GM12878 (cell line): ENCODE results near the gene CAB39. TPM values are rescaled to one million over a fixed set of nuclear protein-coding genes. Genes with fewer than 3 reads are reported as not detected.

Source experiments
- ATAC-seq: fragments of 200-7000 bp; cut with Tn5 transposase; 3 replicates; pipeline ENCODE4 v1.9.1; 2020; ENCODE audit warnings: mild to moderate bottlenecking, moderate library complexity
- BruUV-seq: library from RNA; stranded (reverse); fragments of 400-500 nt; replicated peaks from 2 replicates; lab custom pipeline; 2021; lab: Mats Ljungman, UMichigan
- CTCF ChIA-PET: fragments of 300-600 bp; sonication (Branson Sonifier 250); formaldehyde crosslinking; extraction: SDS; loops from one replicate; lab custom pipeline; 2021; ENCODE audit warnings: inconsistent platforms; lab: Yijun Ruan, JAX
- POLR2A ChIA-PET: fragments of 350-600 bp; formaldehyde crosslinking; extraction: SDS; loops from one replicate; lab custom pipeline; 2021; ENCODE audit warnings: inconsistent platforms; lab: Charles Lee
- RAD21 ChIA-PET: fragments of 300-600 bp; sonication (Branson Sonifier 250); formaldehyde crosslinking; loops from one replicate; lab custom pipeline; 2023; ENCODE audit warnings: antibody characterized with exemption; ENCODE audit not compliant: unreplicated experiment; lab: Charles Lee
- SMC1A ChIA-PET: fragments of 300-600 bp; sonication (Branson Sonifier 250); formaldehyde crosslinking; loops from one replicate; lab custom pipeline; 2023; ENCODE audit not compliant: unreplicated experiment, uncharacterized antibody; lab: Charles Lee
- DNase-seq: peaks from one replicate; pipeline ENCODE4 v3.0.0-alpha.2; 2011; ENCODE audit warnings: low read depth, low spot score
- FAIRE-seq: peaks from 3 replicates; lab custom pipeline; 2011; peaks lifted over from hg19 to GRCh38; lab: Jason Lieb, UNC
- H2AFZ ChIP-seq: 2 replicates; pipeline ENCODE4 v1.6.0; 2011; ENCODE audit warnings: low read depth, low read length, control low read depth; ENCODE audit not compliant: control insufficient read depth
- H3K27ac ChIP-seq: 2 replicates; pipeline ENCODE4 v1.5.1; 2011; ENCODE audit warnings: control low read depth; ENCODE audit not compliant: control insufficient read depth, insufficient read depth
- H3K27me3 ChIP-seq, 2 experiments: replicated peaks in 1 of 2; 2 replicates each; pipeline versions ENCODE4 v1.6.0 to v1.6.1; 2011; ENCODE audit warnings: low read length in 1 of 2; ENCODE audit not compliant: control insufficient read depth in 2 of 2, insufficient read depth in 2 of 2
- H3K36me3 ChIP-seq, 2 experiments: 2 replicates each; pipeline ENCODE4 v1.5.1; 2011; ENCODE audit warnings: low read length in 1 of 2; ENCODE audit not compliant: control insufficient read depth in 2 of 2, insufficient read depth in 2 of 2
- H3K4me1 ChIP-seq: 2 replicates; pipeline ENCODE4 v1.6.1; 2011; ENCODE audit warnings: mild to moderate bottlenecking, low read length, moderate library complexity, mixed read lengths; ENCODE audit not compliant: control insufficient read depth, insufficient read depth
- H3K4me2 ChIP-seq: 2 replicates; pipeline ENCODE4 v1.6.0; 2011; ENCODE audit warnings: control low read depth; ENCODE audit not compliant: control insufficient read depth, insufficient read depth
- H3K4me3 ChIP-seq: fragments of 200-600 bp; sonication (generic); 2 replicates; pipeline ENCODE4 v1.5.1; 2016
- H3K79me2 ChIP-seq: 2 replicates; pipeline ENCODE4 v1.6.0; 2011; ENCODE audit warnings: low read length; ENCODE audit not compliant: control insufficient read depth, insufficient read depth
- H3K9ac ChIP-seq: 2 replicates; pipeline ENCODE4 v1.8.0; 2011; ENCODE audit warnings: low read length, control low read depth, mixed read lengths; ENCODE audit not compliant: control insufficient read depth, insufficient read depth
- H3K9me3 ChIP-seq: replicated peaks from 3 replicates; pipeline ENCODE4 v1.5.1; 2011; ENCODE audit warnings: mild to moderate bottlenecking, low read length; ENCODE audit not compliant: control insufficient read depth, insufficient read depth
- H4K20me1 ChIP-seq: 2 replicates; pipeline ENCODE4 v1.6.0; 2011; ENCODE audit not compliant: control insufficient read depth, insufficient read depth
- ASH2L ChIP-seq: fragments of 300-600, 200-600 bp; sonication (generic); IDR thresholded peaks from 2 replicates; pipeline ENCODE4 v1.6.1; 2017; ENCODE audit warnings: low read depth, mild to moderate bottlenecking, borderline replicate concordance
- CHD2 ChIP-seq: IDR thresholded peaks from 2 replicates; pipeline ENCODE4 v1.6.1; 2011; ENCODE audit warnings: low read depth, low read length, improper control_type of control experiment, borderline replicate concordance
- CREM ChIP-seq: IDR thresholded peaks from 2 replicates; pipeline ENCODE4 v1.6.1; 2014; ENCODE audit warnings: antibody characterized with exemption, low read depth
- EED ChIP-seq: sonication (generic); IDR thresholded peaks from 2 replicates; pipeline ENCODE4 v1.6.1; 2016; ENCODE audit warnings: antibody characterized with exemption, low read depth
- FOXK2 ChIP-seq: fragments of 450-650 bp; IDR thresholded peaks from 2 replicates; pipeline ENCODE4 v1.6.1; 2017; ENCODE audit warnings: mild to moderate bottlenecking, moderate library complexity
- HCFC1 ChIP-seq: fragments of 150-350 bp; IDR thresholded peaks from 2 replicates; pipeline ENCODE4 v1.6.1; 2014; ENCODE audit warnings: low read length
- HDGF ChIP-seq: fragments of 450-650 bp; IDR thresholded peaks from 2 replicates; pipeline ENCODE4 v1.6.1; 2016; ENCODE audit warnings: antibody characterized with exemption
- IRF4 ChIP-seq: IDR thresholded peaks from 2 replicates; pipeline ENCODE4 v1.6.1; 2011; ENCODE audit warnings: low read depth, low read length
- KLF5 ChIP-seq: fragments of 450-650 bp; IDR thresholded peaks from 2 replicates; pipeline ENCODE4 v1.6.1; 2014; ENCODE audit warnings: mild to moderate bottlenecking; ENCODE audit not compliant: partially characterized antibody
- NRF1 ChIP-seq: conservative IDR thresholded peaks from 2 replicates; pipeline ENCODE4 v1.6.1; 2011; ENCODE audit warnings: mild to moderate bottlenecking, low read depth, low read length, improper control_type of control experiment
- RB1 ChIP-seq: fragments of 450-650 bp; formaldehyde crosslinking; IDR thresholded peaks from 2 replicates; pipeline ENCODE4 v1.6.1; 2017; ENCODE audit warnings: mild to moderate bottlenecking, borderline replicate concordance
- RELA ChIP-seq: fragments of 450-650 bp; IDR thresholded peaks from 2 replicates; pipeline ENCODE4 v1.8.0; 2014; ENCODE audit warnings: borderline replicate concordance; ENCODE audit not compliant: partially characterized antibody
- RUNX3 ChIP-seq: IDR thresholded peaks from 2 replicates; pipeline ENCODE4 v1.6.1; 2012; ENCODE audit warnings: low read length, inconsistent platforms
- SMC3 ChIP-seq: IDR thresholded peaks from 2 replicates; pipeline ENCODE4 v1.6.1; 2011; ENCODE audit warnings: low read length, improper control_type of control experiment, borderline replicate concordance
- ZNF24 ChIP-seq: fragments of 450-650 bp; IDR thresholded peaks from 2 replicates; pipeline ENCODE4 v1.6.1; 2017; ENCODE audit warnings: antibody characterized with exemption, mild to moderate bottlenecking
- WGBS: methylation state at CpG from one replicate; pipeline ENCODE4 v1.1.6; 2016; ENCODE audit warnings: low lambda C conversion rate; ENCODE audit not compliant: insufficient replicate concordance, insufficient coverage; ENCODE audit errors: missing lambda C conversion rate; 5-methylcytosine and 5-hydroxymethylcytosine counted together
- in situ Hi-C: fragments of 300-500 bp; cut with MboI; formaldehyde crosslinking; loops from 9 replicates; pipeline ENCODE4 v1.14.3; 2018; ENCODE audit warnings: mixed read lengths
- intact Hi-C: fragments of 100-400 bp; cut with micrococcal nuclease; formaldehyde crosslinking; loops from one replicate; pipeline ENCODE4 v1.14.2; 2022; ENCODE audit not compliant: unreplicated experiment
- polyA plus RNA-seq, 11 experiments: library from polyadenylated mRNA; depleted of rRNA in 4 of 11; unstranded in 6 of 11; stranded (reverse) in 5 of 11; fragments of >200 nt; fragmentation: Nextera tagmentation in 4 of 11; fragmentation: Illumina TruSeq in 1 of 11; extraction: Ambion mirVana in 4 of 11; extraction: Trizol in 1 of 11; gene quantifications; 1 replicate in 1 of 11; 2 replicates in 10 of 11; pipeline versions ENCODE4 v1.2.1 to v1.2.3, GENCODE V29; 2011 to 2016; ENCODE audit warnings: inconsistent platforms in 2 of 11, missing spikeins in 2 of 11, low read depth in 1 of 11
- total RNA-seq, 4 experiments: library from RNA; depleted of rRNA in 3 of 4; stranded (reverse); fragments of >200 nt in 3 of 4; fragmentation: Illumina TruSeq in 1 of 4; extraction: Trizol in 1 of 4; gene quantifications; 2 replicates each; pipeline versions ENCODE4 v1.2.1 to v1.2.3, GENCODE V29; 2013 to 2021
- TF ChIP-seq, protein P1 (sequence below): fragments of 450-650 bp; IDR thresholded peaks from 2 replicates; pipeline ENCODE4 v1.6.1; 2014; ENCODE audit warnings: mild to moderate bottlenecking

Gene CAB39
- total and polyA plus RNA-seq, 10 of the 15 experiments (the other 5 are each of a cell fraction or from before 2014, with no cell fraction given), result 13.3 to 129 (median 62.9) TPM

DNA sequence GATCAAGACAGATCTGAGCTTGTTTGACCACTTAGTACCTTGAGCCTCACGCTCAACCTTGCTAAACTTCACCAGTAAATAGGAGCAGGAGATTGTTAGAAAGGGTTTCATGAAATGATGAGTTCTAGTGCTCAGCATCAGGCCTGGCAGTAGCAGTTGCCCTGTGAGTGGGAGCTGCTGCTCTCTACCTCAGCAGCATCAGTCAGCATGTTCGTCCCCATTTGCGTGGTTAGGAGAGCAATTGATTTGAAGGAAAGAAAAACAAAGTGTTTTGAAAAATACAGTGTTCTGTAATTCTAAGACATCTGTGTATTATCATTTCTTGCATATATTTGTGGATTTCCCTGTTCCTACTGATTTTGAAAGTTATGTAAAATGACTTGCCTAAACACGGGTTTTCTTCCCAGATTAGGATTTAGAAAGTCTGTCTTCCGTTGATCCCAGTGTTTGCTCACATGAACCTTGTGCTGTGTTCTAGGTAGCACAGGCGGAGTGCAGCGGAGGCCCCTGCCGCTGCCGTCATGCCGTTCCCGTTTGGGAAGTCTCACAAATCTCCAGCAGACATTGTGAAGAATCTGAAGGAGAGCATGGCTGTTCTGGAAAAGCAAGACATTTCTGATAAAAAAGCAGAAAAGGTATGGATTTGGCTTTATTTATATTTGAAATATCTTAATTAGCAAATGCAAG, 47.0 kb downstream of the CAB39 start:
- in situ Hi-C loops, result no loop called here
- ChIA-PET POLR2A (interaction anchor here (0.7 kb wide), 1 partner anchor 11 kb away, joined by 3 read pairs; no protein-coding TSS in a partner anchor), SMC1A (interaction anchor here (1.0 to 1.7 kb wide), 3 partner anchors 22 to 111 kb away, joined by 3 to 5 read pairs (median 3); no protein-coding TSS in a partner anchor), RAD21 (no interaction called here), CTCF (interaction anchor here (1.2 to 1.5 kb wide), 3 partner anchors 11 to 42 kb away, joined by 4 read pairs; no protein-coding TSS in a partner anchor)
- Histone ChIP-seq H3K27me3 (no peaks in the 10 kb centered on the region), H3K4me1 (peaks cover 14% of the 10 kb centered on the region), H3K4me3 (no peak overlapping the region), H3K27ac (no peak overlapping the region), H2AFZ (no peak overlapping the region), H3K4me2 (no peak overlapping the region), H3K9me3 (no peaks in the 10 kb centered on the region), H3K79me2 (peaks cover 28% of the 10 kb centered on the region), H3K9ac (no peak overlapping the region), H3K36me3 (peaks cover 5 to 20% of the 10 kb centered on the region in 2 experiments), H4K20me1 (peaks cover 6% of the 10 kb centered on the region; the same call in 1 of the 2 replicates)
- no peak for FAIRE-seq
- intact Hi-C loops, result no loop called here
- WGBS, result 87% methylated on average over 11 of the region's 11 CpGs
- no TSS peak for BruUV-seq
- no peak for DNase-seq
- ATAC-seq, result no peak
- TF ChIP-seq ZNF24 (no peak), IRF4 (no peak), HCFC1 (no peak), EED (no peak)

DNA sequence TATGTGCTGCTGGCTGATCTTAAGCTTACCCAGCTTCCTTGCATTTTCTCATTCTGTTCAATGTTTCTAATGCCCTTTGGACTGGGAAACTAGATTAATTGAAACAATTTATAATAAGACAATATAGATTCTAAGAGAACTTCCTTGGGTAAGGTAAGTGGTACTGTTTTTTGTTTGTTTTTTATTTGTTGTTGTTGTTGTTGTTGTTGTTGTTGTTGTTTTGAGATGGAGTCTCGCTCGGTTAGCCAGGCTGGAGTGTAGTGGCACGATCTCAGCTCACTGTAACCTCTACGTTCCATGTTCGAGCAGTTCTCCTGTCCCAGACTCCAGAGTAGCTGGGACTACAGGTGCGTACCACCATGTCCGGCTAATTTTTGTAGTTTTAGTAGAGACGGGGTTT, 49.1 kb downstream of the CAB39 start:
- Histone ChIP-seq H3K4me2 (no peak overlapping the region), H3K36me3 (peaks cover 8 to 21% of the 10 kb centered on the region in 2 experiments), H3K4me1 (peaks cover 14% of the 10 kb centered on the region), H3K9me3 (no peaks in the 10 kb centered on the region), H3K79me2 (peaks cover 21% of the 10 kb centered on the region), H4K20me1 (peaks cover 6% of the 10 kb centered on the region; the same call in 1 of the 2 replicates), H3K27ac (no peak overlapping the region), H3K9ac (no peak overlapping the region), H3K4me3 (no peak overlapping the region), H2AFZ (no peak overlapping the region), H3K27me3 (no peaks in the 10 kb centered on the region)
- FAIRE-seq (no peak), ATAC-seq (no peak), DNase-seq (no peak)
- ChIA-PET RAD21 (interaction anchor here (1.4 to 1.9 kb wide), 2 partner anchors 92 to 147 kb away, joined by 4 to 5 read pairs; no protein-coding TSS in a partner anchor), CTCF (interaction anchor here (0.8 to 4.1 kb wide), 19 partner anchors 11 to 753 kb away, joined by 3 to 24 read pairs (median 4); no protein-coding TSS in a partner anchor), SMC1A (interaction anchor here (0.9 to 2.1 kb wide), 14 partner anchors 9 to 148 kb away, joined by 3 to 9 read pairs (median 4); no protein-coding TSS in a partner anchor), POLR2A (interaction anchor here (0.6 to 2.2 kb wide), 4 partner anchors 26 to 289 kb away, joined by 3 to 9 read pairs (median 3); no protein-coding TSS in a partner anchor)
- BruUV-seq, result no TSS peak
- 96% methylated on average over 8 of the region's 8 CpGs for WGBS
- intact Hi-C loops (no loop called here), in situ Hi-C loops (no loop called here)
- no peak for TF ChIP-seq RELA
- TF ChIP-seq ASH2L, result no peak
- TF ChIP-seq RUNX3, result no peak
- TF ChIP-seq, protein P1, sequence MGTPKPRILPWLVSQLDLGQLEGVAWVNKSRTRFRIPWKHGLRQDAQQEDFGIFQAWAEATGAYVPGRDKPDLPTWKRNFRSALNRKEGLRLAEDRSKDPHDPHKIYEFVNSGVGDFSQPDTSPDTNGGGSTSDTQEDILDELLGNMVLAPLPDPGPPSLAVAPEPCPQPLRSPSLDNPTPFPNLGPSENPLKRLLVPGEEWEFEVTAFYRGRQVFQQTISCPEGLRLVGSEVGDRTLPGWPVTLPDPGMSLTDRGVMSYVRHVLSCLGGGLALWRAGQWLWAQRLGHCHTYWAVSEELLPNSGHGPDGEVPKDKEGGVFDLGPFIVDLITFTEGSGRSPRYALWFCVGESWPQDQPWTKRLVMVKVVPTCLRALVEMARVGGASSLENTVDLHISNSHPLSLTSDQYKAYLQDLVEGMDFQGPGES, result no peak
- TF ChIP-seq RB1, result no peak
- no peak for TF ChIP-seq CREM
- TF ChIP-seq HDGF, result no peak
- no peak for TF ChIP-seq FOXK2
- no peak for TF ChIP-seq NRF1
- TF ChIP-seq KLF5, result no peak
- TF ChIP-seq CHD2, result no peak
- TF ChIP-seq SMC3, result no peak
